DOHH2 (cell line): ENCODE measurements around the gene FCN2.

Experiments
- H3F3A ChIP-seq: fragments of 200-600 bp; sonication (generic), shearing (Covaris generic); 2 replicates; pipeline ENCODE4 v1.6.0; 2016; ENCODE audit warnings: antibody characterized with exemption, mild to moderate bottlenecking; ENCODE audit not compliant: control insufficient read depth, insufficient read depth
- H3K27ac ChIP-seq: fragments of 200-600 bp; sonication (generic); 2 replicates; pipeline ENCODE4 v1.5.1; 2014; ENCODE audit warnings: low read depth, mild to moderate bottlenecking, low read length, moderate library complexity
- H3K27me3 ChIP-seq: fragments of 200-600 bp; sonication (generic); 2 replicates; pipeline ENCODE4 v1.6.1; 2014; ENCODE audit warnings: mild to moderate bottlenecking, low read length, mixed read lengths; ENCODE audit not compliant: control insufficient read depth
- H3K36me3 ChIP-seq: fragments of 200-600 bp; sonication (generic); 2 replicates; pipeline ENCODE4 v1.6.1; 2014; ENCODE audit warnings: mild to moderate bottlenecking, low read length, moderate library complexity, mixed read lengths; ENCODE audit not compliant: control insufficient read depth
- H3K4me1 ChIP-seq: fragments of 200-600 bp; sonication (generic); 2 replicates; pipeline ENCODE4 v1.6.1; 2014; ENCODE audit warnings: mild to moderate bottlenecking, low read length, mixed read lengths; ENCODE audit not compliant: control insufficient read depth
- H3K4me2 ChIP-seq: fragments of 200-600 bp; sonication (generic); 2 replicates; pipeline ENCODE4 v1.6.0; 2014; ENCODE audit warnings: mild to moderate bottlenecking, low read length, moderate library complexity
- H3K4me3 ChIP-seq: fragments of 200-600 bp; sonication (generic); 2 replicates; pipeline ENCODE4 v1.5.1; 2014; ENCODE audit warnings: mild to moderate bottlenecking, low read length, mixed read lengths
- H3K79me2 ChIP-seq: fragments of 200-600 bp; sonication (generic); 2 replicates; pipeline ENCODE4 v1.6.1; 2014; ENCODE audit warnings: mild to moderate bottlenecking, low read length, mixed read lengths; ENCODE audit not compliant: control insufficient read depth
- H3K9me2 ChIP-seq: fragments of 200-600 bp; sonication (generic); replicated peaks from 2 replicates; pipeline ENCODE4 v1.6.1; 2014; ENCODE audit warnings: mild to moderate bottlenecking, low read length, mixed read lengths; ENCODE audit not compliant: control insufficient read depth
- H3K9me3 ChIP-seq: fragments of 200-600 bp; sonication (generic); 2 replicates; pipeline ENCODE4 v1.6.1; 2014; ENCODE audit warnings: antibody characterized with exemption, low read length, mixed read lengths; ENCODE audit not compliant: control insufficient read depth, insufficient read depth
- H4K20me1 ChIP-seq: fragments of 200-600 bp; sonication (generic); 2 replicates; pipeline ENCODE4 v1.6.0; 2014; ENCODE audit warnings: low read depth, mild to moderate bottlenecking, antibody characterized with exemption, low read length, moderate library complexity; ENCODE audit not compliant: control insufficient read depth, insufficient read depth
- EZH2phosphoT487 ChIP-seq: fragments of 200-600 bp; sonication (generic); IDR thresholded peaks from 2 replicates; pipeline ENCODE4 v1.6.1; 2017; ENCODE audit warnings: borderline replicate concordance, mild to moderate bottlenecking, antibody characterized with exemption, low read length, moderate library complexity, mixed read lengths
- TF ChIP-seq, protein P1 (sequence below): fragments of 200-600 bp; sonication (generic); IDR thresholded peaks from one replicate; pipeline ENCODE4 v1.5.1; 2014; ENCODE audit warnings: antibody characterized with exemption, mild to moderate bottlenecking, low read depth, low read length; ENCODE audit not compliant: poor library complexity, severe bottlenecking

The FCN2 gene

DNA sequence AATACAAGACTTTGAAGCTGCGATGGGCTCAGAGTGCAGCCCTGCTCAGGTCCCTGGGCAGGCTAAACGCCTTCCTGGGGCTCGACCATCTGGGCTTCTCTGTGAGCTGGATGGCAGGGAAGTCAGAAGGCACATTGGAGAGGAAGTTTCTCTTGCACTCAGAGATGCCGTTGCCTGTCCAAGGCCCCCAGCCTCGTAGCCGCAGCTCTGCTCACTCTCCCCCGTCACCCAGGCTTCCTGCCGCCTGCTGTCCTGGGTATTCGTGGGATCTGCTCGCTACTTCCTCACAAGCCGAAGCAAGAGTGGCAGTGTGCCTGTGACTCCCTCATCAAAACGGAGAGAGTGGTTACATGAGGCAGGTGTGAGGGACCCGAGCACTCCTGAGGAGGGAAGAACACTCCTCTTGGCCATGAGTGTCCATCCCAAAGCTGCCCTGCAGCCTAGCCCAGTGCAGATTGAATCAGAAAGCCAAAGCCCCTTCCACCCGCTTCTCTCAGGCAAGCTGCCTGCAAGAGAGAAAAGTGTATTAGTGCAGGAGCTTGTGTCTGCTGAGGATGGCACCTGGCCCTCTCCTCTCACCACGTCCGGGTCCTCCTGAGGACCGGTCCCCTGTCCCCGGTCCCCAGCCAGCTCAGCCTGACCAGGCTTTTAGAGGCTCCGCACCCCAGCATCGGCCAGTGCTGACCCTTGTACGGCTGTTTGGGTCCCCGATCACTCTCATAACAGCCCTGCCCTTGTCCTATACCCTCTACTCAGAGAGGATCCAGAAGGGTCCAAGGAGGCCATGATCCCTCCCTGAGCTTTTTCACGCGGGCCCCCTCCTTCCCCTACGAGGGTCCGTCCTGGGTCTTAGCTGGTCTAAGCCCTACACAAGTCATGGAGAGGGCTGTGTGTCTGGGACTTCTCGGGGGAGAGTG lies 7.3 kb downstream of the FCN2 start:
- H4K20me1 ChIP-seq = no peaks in the 10 kb centered on the region
- no peaks in the 10 kb centered on the region for H3K27me3 ChIP-seq
- no peaks in the 10 kb centered on the region for H3K9me2 ChIP-seq
- TF ChIP-seq EZH2phosphoT487 = no peak
- TF ChIP-seq, protein P1, sequence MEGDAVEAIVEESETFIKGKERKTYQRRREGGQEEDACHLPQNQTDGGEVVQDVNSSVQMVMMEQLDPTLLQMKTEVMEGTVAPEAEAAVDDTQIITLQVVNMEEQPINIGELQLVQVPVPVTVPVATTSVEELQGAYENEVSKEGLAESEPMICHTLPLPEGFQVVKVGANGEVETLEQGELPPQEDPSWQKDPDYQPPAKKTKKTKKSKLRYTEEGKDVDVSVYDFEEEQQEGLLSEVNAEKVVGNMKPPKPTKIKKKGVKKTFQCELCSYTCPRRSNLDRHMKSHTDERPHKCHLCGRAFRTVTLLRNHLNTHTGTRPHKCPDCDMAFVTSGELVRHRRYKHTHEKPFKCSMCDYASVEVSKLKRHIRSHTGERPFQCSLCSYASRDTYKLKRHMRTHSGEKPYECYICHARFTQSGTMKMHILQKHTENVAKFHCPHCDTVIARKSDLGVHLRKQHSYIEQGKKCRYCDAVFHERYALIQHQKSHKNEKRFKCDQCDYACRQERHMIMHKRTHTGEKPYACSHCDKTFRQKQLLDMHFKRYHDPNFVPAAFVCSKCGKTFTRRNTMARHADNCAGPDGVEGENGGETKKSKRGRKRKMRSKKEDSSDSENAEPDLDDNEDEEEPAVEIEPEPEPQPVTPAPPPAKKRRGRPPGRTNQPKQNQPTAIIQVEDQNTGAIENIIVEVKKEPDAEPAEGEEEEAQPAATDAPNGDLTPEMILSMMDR = no peak
- no peak overlapping the region for H3K4me2 ChIP-seq
- H3K27ac ChIP-seq = no peak overlapping the region
- no peak overlapping the region for H3K4me3 ChIP-seq
- no peaks in the 10 kb centered on the region for H3F3A ChIP-seq
- H3K9me3 ChIP-seq = no peaks in the 10 kb centered on the region
- H3K79me2 ChIP-seq = no peaks in the 10 kb centered on the region
- H3K4me1 ChIP-seq = peaks cover 21% of the 10 kb centered on the region
- no peaks in the 10 kb centered on the region for H3K36me3 ChIP-seq

DNA sequence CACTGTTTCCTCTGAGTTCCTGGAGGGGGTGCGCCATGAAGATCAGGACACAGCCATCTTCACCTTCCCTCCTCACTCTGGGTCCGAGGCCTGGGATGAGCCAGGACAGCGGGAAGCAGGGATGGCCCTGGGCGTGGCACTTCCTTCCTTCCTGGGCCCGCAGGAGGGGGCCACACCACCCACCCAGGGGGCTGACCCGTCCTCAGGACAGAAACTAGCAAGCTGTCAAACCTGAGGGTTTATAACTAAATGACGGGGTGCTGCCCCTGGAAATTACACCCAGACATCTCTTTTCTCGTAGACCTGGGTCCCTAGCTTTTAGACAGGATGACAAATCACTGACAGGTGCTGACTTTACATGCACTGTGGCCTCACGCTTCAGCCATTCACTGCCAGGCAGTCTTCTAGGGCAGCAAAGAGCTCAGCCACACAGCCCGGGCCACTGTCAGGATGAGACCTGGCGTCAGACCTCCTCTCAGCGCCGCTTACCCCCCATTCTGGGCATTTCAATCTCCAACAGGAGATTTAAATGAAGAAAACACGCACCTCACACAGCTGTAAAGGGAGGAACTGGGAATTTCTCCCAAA lies 8.1 kb downstream of the FCN2 start:
- H3K4me3 ChIP-seq = no peak overlapping the region
- no peak overlapping the region for H3K27ac ChIP-seq
- no peaks in the 10 kb centered on the region for H3K9me2 ChIP-seq
- no peaks in the 10 kb centered on the region for H3K9me3 ChIP-seq
- H3K36me3 ChIP-seq = no peaks in the 10 kb centered on the region
- H3K27me3 ChIP-seq = no peaks in the 10 kb centered on the region
- no peak for TF ChIP-seq EZH2phosphoT487
- TF ChIP-seq, protein P1 = no peak
- no peaks in the 10 kb centered on the region for H3K79me2 ChIP-seq
- peaks cover 21% of the 10 kb centered on the region for H3K4me1 ChIP-seq
- H4K20me1 ChIP-seq = no peaks in the 10 kb centered on the region
- H3K4me2 ChIP-seq = no peak overlapping the region
- no peaks in the 10 kb centered on the region for H3F3A ChIP-seq

DNA sequence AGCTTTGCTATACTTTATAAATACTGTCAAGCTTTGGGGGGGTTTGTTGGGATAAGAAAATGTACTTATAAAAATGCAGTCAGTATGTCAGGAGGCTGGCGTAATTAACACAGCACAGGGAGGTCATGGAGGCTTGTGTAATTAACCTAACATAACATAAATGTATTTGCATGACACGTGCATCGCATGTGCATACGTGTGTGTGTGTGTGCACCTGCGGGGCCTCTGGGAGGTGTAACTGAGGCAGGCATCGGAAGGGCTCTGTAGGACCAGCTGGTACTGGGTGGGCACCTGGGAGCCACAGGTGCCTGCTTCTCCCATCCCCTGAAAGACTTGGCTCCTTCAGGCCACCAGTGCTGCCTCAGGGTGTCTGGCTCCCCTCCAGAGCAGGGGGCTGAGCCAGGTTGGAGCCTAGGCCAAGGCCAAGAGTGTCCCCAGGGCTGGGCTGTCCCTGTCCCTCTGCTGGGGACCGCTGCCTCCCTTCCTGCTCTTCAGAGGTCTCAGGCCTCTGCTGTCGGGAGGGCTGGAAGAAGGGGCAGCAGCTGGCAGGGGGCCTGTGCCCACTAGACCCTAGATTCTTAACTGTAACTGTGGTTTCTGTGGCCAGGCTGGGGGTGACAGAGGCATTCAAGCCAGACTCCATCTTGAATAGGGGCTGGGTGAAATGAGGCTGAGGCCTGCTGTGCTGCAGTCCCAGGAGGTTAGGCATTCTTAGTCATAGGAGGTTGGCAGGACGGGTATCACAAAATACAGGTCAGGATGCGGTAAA lies 9.0 kb downstream of the FCN2 start:
- Histone ChIP-seq H4K20me1 (no peaks in the 10 kb centered on the region), H3K4me1 (peaks cover 21% of the 10 kb centered on the region), H3K36me3 (no peaks in the 10 kb centered on the region), H3K79me2 (no peaks in the 10 kb centered on the region), H3K9me3 (no peaks in the 10 kb centered on the region), H3K27ac (no peak overlapping the region), H3F3A (no peaks in the 10 kb centered on the region), H3K4me3 (no peak overlapping the region), H3K27me3 (no peaks in the 10 kb centered on the region), H3K9me2 (no peaks in the 10 kb centered on the region), H3K4me2 (peak overlapping the region; percentile 16)
- TF ChIP-seq EZH2phosphoT487 = no peak
- TF ChIP-seq, protein P1 = no peak
